Sigmoid colon (tissue), 7 donors: Measurements from ENCODE around the gene KIDINS220. TPM values are rescaled to one million over a fixed set of nuclear protein-coding genes. Genes with fewer than 3 reads are reported as not detected.

Experiments used
- DNase-seq: peaks from one replicate; pipeline ENCODE4 v3.0.0-alpha.2; 2019
- H3K27ac ChIP-seq, 4 donors: fragments of 200-600 bp; sonication (generic); one replicate each; pipeline ENCODE4 v1.5.1; 2016 to 2019; ENCODE audit warnings: mild to moderate bottlenecking in 1 of 4
- H3K27me3 ChIP-seq, 3 donors: fragments of 200-600 bp; sonication (generic); one replicate each; pipeline ENCODE4 v1.5.1; 2019; ENCODE audit warnings: mild to moderate bottlenecking in 1 of 3
- H3K36me3 ChIP-seq, 4 donors: fragments of 200-600 bp; sonication (generic); one replicate each; pipeline ENCODE4 v1.5.1; 2016 to 2019
- H3K4me1 ChIP-seq, 4 donors: fragments of 200-600 bp; sonication (generic); one replicate each; pipeline ENCODE4 v1.5.1; 2017 to 2019
- H3K4me3 ChIP-seq, 4 donors: fragments of 200-600 bp; sonication (generic); one replicate each; pipeline ENCODE4 v1.5.1; 2017 to 2019; ENCODE audit warnings: mild to moderate bottlenecking in 2 of 4, moderate library complexity in 1 of 4
- H3K9me3 ChIP-seq, 4 donors: fragments of 200-600 bp in 3 of 4; sonication (generic) in 3 of 4; one replicate each; pipeline versions ENCODE4 v1.5.1 to v1.6.1; 2013 to 2019
- EP300 ChIP-seq, 4 donors: sonication (generic); formaldehyde crosslinking; IDR thresholded peaks; one replicate each; pipeline ENCODE4 v1.6.1; 2017; ENCODE audit warnings: antibody characterized with exemption in 4 of 4
- POLR2A ChIP-seq, 2 donors: fragments of 450-650 bp; IDR thresholded peaks; one replicate each; pipeline ENCODE4 v1.6.1; 2016; ENCODE audit warnings: antibody characterized with exemption in 2 of 2, mild to moderate bottlenecking in 2 of 2, moderate library complexity in 2 of 2
- POLR2AphosphoS5 ChIP-seq, 4 donors: sonication (generic); formaldehyde crosslinking; IDR thresholded peaks; one replicate each; pipeline ENCODE4 v1.6.1; 2017; ENCODE audit warnings: antibody characterized with exemption in 4 of 4
- WGBS, 2 donors: extraction: QIAGEN DNeasy Blood & Tissue Kit; methylation state at CpG; one replicate each; pipeline ENCODE4 v1.1.7; 2013; 5-methylcytosine and 5-hydroxymethylcytosine counted together
- intact Hi-C: fragments of 100-400 bp; cut with DNase I; formaldehyde crosslinking; loops from one replicate; pipeline ENCODE4 v1.15.1; 2023
- polyA plus RNA-seq, 3 donors: library from polyadenylated mRNA; stranded (reverse); fragments of 200-250 nt; gene quantifications; one replicate each; pipeline ENCODE4 v1.2.3, GENCODE V29; 2013
- total RNA-seq, 4 donors: library from RNA; depleted of rRNA; stranded (reverse); fragments of >200 nt; gene quantifications; one replicate each; pipeline ENCODE4 v1.1.0, GENCODE V29; 2016
- TF ChIP-seq, protein P1 (sequence below), 4 experiments: fragments of 450-650 bp in 3 of 4; fragments of 200-600 bp in 1 of 4; IDR thresholded peaks; one replicate each; pipeline ENCODE4 v1.5.1; 2016 to 2019; ENCODE audit warnings: antibody characterized with exemption in 4 of 4, mild to moderate bottlenecking in 3 of 4, moderate library complexity in 2 of 4
- donor health status: healthy with polysubstance abuse.
- donor health status: Bipolar disorder and iron deficiency.
- donor health status: healthy.

Gene KIDINS220
- total and polyA plus RNA-seq, 7 donors: 3.0 to 111 (median 85.7) TPM

- Histone ChIP-seq H3K4me1 (peaks cover 0 to 7% (median 0%) of the 10 kb centered on the region in 4 donors), H3K36me3 (no peaks in the 10 kb centered on the region), H3K9me3 (no peaks in the 10 kb centered on the region), H3K27me3 (no peaks in the 10 kb centered on the region), H3K27ac (no peak overlapping the region), H3K4me3 (no peak overlapping the region)
- TF ChIP-seq POLR2A (IDR thresholded peaks at IDR 0.05): no peak
- no peak for TF ChIP-seq POLR2AphosphoS5 (IDR thresholded peaks at IDR 0.05)
- TF ChIP-seq, protein P1, sequence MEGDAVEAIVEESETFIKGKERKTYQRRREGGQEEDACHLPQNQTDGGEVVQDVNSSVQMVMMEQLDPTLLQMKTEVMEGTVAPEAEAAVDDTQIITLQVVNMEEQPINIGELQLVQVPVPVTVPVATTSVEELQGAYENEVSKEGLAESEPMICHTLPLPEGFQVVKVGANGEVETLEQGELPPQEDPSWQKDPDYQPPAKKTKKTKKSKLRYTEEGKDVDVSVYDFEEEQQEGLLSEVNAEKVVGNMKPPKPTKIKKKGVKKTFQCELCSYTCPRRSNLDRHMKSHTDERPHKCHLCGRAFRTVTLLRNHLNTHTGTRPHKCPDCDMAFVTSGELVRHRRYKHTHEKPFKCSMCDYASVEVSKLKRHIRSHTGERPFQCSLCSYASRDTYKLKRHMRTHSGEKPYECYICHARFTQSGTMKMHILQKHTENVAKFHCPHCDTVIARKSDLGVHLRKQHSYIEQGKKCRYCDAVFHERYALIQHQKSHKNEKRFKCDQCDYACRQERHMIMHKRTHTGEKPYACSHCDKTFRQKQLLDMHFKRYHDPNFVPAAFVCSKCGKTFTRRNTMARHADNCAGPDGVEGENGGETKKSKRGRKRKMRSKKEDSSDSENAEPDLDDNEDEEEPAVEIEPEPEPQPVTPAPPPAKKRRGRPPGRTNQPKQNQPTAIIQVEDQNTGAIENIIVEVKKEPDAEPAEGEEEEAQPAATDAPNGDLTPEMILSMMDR (IDR thresholded peaks at IDR 0.05): no peak
- TF ChIP-seq EP300 (IDR thresholded peaks at IDR 0.05): no peak
- intact Hi-C loops: no loop called here
- no peak for DNase-seq
- WGBS, 2 donors: 49 to 71% methylated on average over 10 of the region's 10 CpGs
Observed at GRCh38 chr2:8851811-8852560, 14.6 kb upstream of the KIDINS220 start.

GRCh38 chr2:8850845-8851487 lies 13.6 kb upstream of the KIDINS220 start:
- DNase-seq: no peak
- TF ChIP-seq POLR2A (IDR thresholded peaks at IDR 0.05) (no peak), EP300 (IDR thresholded peaks at IDR 0.05) (no peak), POLR2AphosphoS5 (IDR thresholded peaks at IDR 0.05) (no peak)
- TF ChIP-seq, protein P1 (IDR thresholded peaks at IDR 0.05): no peak
- no peak overlapping the region for H3K27ac ChIP-seq
- no peak overlapping the region for H3K4me3 ChIP-seq
- peaks cover 0 to 7% (median 0%) of the 10 kb centered on the region in 4 donors for H3K4me1 ChIP-seq
- H3K27me3 ChIP-seq: no peaks in the 10 kb centered on the region
- H3K36me3 ChIP-seq: no peaks in the 10 kb centered on the region
- H3K9me3 ChIP-seq: no peaks in the 10 kb centered on the region
- 94% methylated on average over 8 of the region's 8 CpGs for WGBS, 2 donors
- intact Hi-C loops: no loop called here

GRCh38 chr2:8849327-8849726 lies 11.9 kb upstream of the KIDINS220 start:
- H3K27me3 ChIP-seq: no peaks in the 10 kb centered on the region
- peaks cover 0 to 7% (median 0%) of the 10 kb centered on the region in 4 donors for H3K4me1 ChIP-seq
- 56 to 82% methylated on average over 4 of the region's 4 CpGs for WGBS, 2 donors
- H3K9me3 ChIP-seq: no peaks in the 10 kb centered on the region
- intact Hi-C loops: no loop called here
- TF ChIP-seq POLR2A (IDR thresholded peaks at IDR 0.05) (no peak), POLR2AphosphoS5 (IDR thresholded peaks at IDR 0.05) (no peak), EP300 (IDR thresholded peaks at IDR 0.05) (no peak)
- TF ChIP-seq, protein P1 (IDR thresholded peaks at IDR 0.05): no peak
- H3K36me3 ChIP-seq: no peaks in the 10 kb centered on the region
- no peak overlapping the region for H3K4me3 ChIP-seq
- DNase-seq: no peak
- no peak overlapping the region for H3K27ac ChIP-seq

DNA sequence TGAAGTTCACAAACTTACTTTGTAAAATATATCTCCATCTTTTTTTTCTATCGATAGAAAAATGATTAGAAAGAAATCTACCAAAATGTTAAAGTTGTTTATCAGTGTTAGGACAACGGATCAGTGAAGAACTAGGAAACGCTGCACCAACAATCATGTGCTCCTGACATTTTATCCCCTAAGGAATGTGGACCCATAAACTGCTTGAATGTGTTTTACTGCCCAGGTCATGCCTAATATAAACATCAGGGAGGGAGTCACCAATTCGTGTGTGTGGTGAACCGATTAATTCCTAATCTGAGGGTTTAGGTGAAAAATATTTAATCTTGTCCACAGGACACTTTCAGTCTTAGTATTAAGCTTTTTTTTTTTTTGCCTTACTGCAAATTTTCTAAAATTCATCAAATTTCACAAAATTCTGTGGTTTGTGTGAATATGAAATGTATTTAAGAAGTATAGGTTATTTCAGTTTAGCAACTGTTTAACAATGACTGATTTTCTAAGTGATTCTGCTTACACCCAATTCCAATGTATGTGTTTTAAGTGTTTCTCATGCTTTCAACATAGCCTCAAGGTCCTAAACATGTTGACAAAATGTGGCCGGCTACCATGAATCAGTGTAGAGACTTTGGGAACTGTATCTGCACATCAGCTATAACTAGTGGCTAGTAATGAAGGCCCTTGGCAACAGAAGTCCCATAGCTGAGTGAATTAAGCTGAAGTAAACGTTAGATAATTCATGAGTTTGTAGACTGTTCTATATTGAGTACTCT lies 11.1 kb upstream of the KIDINS220 start:
- TF ChIP-seq EP300 (IDR thresholded peaks at IDR 0.05) (no peak), POLR2A (IDR thresholded peaks at IDR 0.05) (no peak), POLR2AphosphoS5 (IDR thresholded peaks at IDR 0.05) (no peak)
- TF ChIP-seq, protein P1 (IDR thresholded peaks at IDR 0.05): no peak

More for the DNA sequence above, 11.1 kb upstream of the KIDINS220 start:
- H3K27ac ChIP-seq: no peak overlapping the region
- peaks cover 0 to 7% (median 0%) of the 10 kb centered on the region in 4 donors for H3K4me1 ChIP-seq
- no peak for DNase-seq
- no peaks in the 10 kb centered on the region for H3K9me3 ChIP-seq
- no peaks in the 10 kb centered on the region for H3K27me3 ChIP-seq
- H3K4me3 ChIP-seq: no peak overlapping the region
- no peaks in the 10 kb centered on the region for H3K36me3 ChIP-seq
- intact Hi-C loops: no loop called here
- 65 to 70% methylated on average over 7 of the region's 7 CpGs for WGBS, 2 donors
